A549 (cell line): ENCODE results near the gene TCN2. TPM values are rescaled to one million over a fixed set of nuclear protein-coding genes. Genes with fewer than 3 reads are reported as not detected.
"Not testable (repeated sequence)": the region's sequence is repeated elsewhere in the genome, so short reads cannot be mapped to it uniquely, and the experiment has no call there.

Experiments
- ATAC-seq, 2 experiments: fragments of 200-7000 bp in 1 of 2; fragments of >200 bp in 1 of 2; cut with Nextera tagmentation in 1 of 2; cut with Tn5 transposase in 1 of 2; 3 replicates each; pipeline versions ENCODE4 v1.8.0 to v1.9.1; 2018 to 2020; ENCODE audit warnings: mild to moderate bottlenecking in 1 of 2, moderate library complexity in 1 of 2
- CTCF ChIA-PET: fragments of 300-600 bp; sonication (Branson Sonifier 250); formaldehyde crosslinking; extraction: SDS; loops from one replicate; lab custom pipeline; 2021; ENCODE audit warnings: antibody characterized with exemption, inconsistent platforms; lab: Yijun Ruan, JAX
- POLR2A ChIA-PET: fragments of 350-600 bp; formaldehyde crosslinking; extraction: SDS; loops from one replicate; lab custom pipeline; 2021; ENCODE audit warnings: antibody characterized with exemption, inconsistent platforms; lab: Yijun Ruan, JAX
- DNase-seq, 2 experiments: peaks; one replicate each; pipeline versions ENCODE4 v3.0.0 to v3.0.0-alpha.2; 2011 to 2016; ENCODE audit warnings: low read depth in 1 of 2, low spot score in 1 of 2
- FAIRE-seq: peaks from 2 replicates; lab custom pipeline; 2011; peaks lifted over from hg19 to GRCh38; lab: Jason Lieb, UNC
- H3K27ac ChIP-seq, 2 experiments: fragments of >200 bp; sonication (Bioruptor Twin); formaldehyde crosslinking; 3 replicates each; pipeline ENCODE4 v1.5.1; 2016 to 2017
- H3K4me1 ChIP-seq: fragments of >200 bp; sonication (Bioruptor Twin); formaldehyde crosslinking; 3 replicates; pipeline ENCODE4 v1.6.1; 2016
- H3K4me2 ChIP-seq: fragments of >200 bp; sonication (Bioruptor Twin); formaldehyde crosslinking; 3 replicates; pipeline ENCODE4 v1.6.1; 2016
- H3K4me3 ChIP-seq: fragments of >200 bp; sonication (Bioruptor Twin); formaldehyde crosslinking; 3 replicates; pipeline ENCODE4 v1.5.1; 2016
- H3K9me3 ChIP-seq: fragments of >200 bp; sonication (Bioruptor Twin); formaldehyde crosslinking; 3 replicates; pipeline ENCODE4 v1.6.1; 2016
- ATOH8 ChIP-seq: fragments of 250-450 bp; sonication (Bioruptor Pico); IDR thresholded peaks from 2 replicates; pipeline ENCODE4 v1.5.0; 2020; ENCODE audit warnings: low read depth, mild to moderate bottlenecking, moderate library complexity
- CBX2 ChIP-seq: fragments of 200-600 bp; sonication (generic); IDR thresholded peaks from 2 replicates; pipeline ENCODE4 v1.6.1; 2016; ENCODE audit warnings: low read depth, mild to moderate bottlenecking, borderline replicate concordance
- CEBPB ChIP-seq, 2 experiments: fragments of >200 bp in 1 of 2; sonication (Bioruptor Twin) in 1 of 2; formaldehyde crosslinking in 1 of 2; IDR thresholded peaks; 2 replicates each; pipeline ENCODE4 v1.6.1; 2012 to 2016
- EHMT2 ChIP-seq: fragments of 200-600 bp; sonication (generic); IDR thresholded peaks from 2 replicates; pipeline ENCODE4 v1.6.1; 2016; ENCODE audit warnings: antibody characterized with exemption, low read depth, mild to moderate bottlenecking, moderate library complexity
- EP300 ChIP-seq, 2 experiments: fragments of >200 bp; sonication (Bioruptor Twin); formaldehyde crosslinking; IDR thresholded peaks; 2 replicates in 1 of 2; 3 replicates in 1 of 2; pipeline ENCODE4 v1.6.1; 2016 to 2017
- FOSB ChIP-seq: fragments of 250-450 bp; sonication (Bioruptor Pico); IDR thresholded peaks from 2 replicates; pipeline ENCODE4 v1.5.0; 2020; ENCODE audit warnings: mild to moderate bottlenecking, moderate library complexity
- GATA3 ChIP-seq: IDR thresholded peaks from 2 replicates; pipeline ENCODE4 v1.6.1; 2012; ENCODE audit warnings: borderline replicate concordance
- HDAC2 ChIP-seq: fragments of 200-600 bp; sonication (generic); IDR thresholded peaks from 2 replicates; pipeline ENCODE4 v1.6.1; 2016
- HOXB5 ChIP-seq: fragments of 250-450 bp; sonication (Bioruptor Pico); IDR thresholded peaks from 2 replicates; pipeline ENCODE4 v1.5.0; 2020; ENCODE audit warnings: mild to moderate bottlenecking, moderate library complexity
- JUNB ChIP-seq: fragments of >200 bp; sonication (Bioruptor Twin); formaldehyde crosslinking; IDR thresholded peaks from 2 replicates; pipeline ENCODE4 v1.6.1; 2016
- KDM5A ChIP-seq: fragments of 200-600 bp; sonication (generic); IDR thresholded peaks from 2 replicates; pipeline ENCODE4 v1.6.1; 2016; ENCODE audit warnings: antibody characterized with exemption, mild to moderate bottlenecking
- NPAS2 ChIP-seq: fragments of 250-450 bp; sonication (Bioruptor Pico); IDR thresholded peaks from 2 replicates; pipeline ENCODE4 v1.8.0; 2022; ENCODE audit warnings: mild to moderate bottlenecking, moderate library complexity, borderline replicate concordance
- POLR2AphosphoS2 ChIP-seq: conservative IDR thresholded peaks from 2 replicates; pipeline ENCODE4 v1.6.1; 2012; ENCODE audit warnings: low read length, improper control_type of control experiment, inconsistent platforms
- RFX5 ChIP-seq: fragments of 450-650 bp; IDR thresholded peaks from 2 replicates; pipeline ENCODE4 v1.7.1; 2014; ENCODE audit warnings: antibody characterized with exemption, mild to moderate bottlenecking, moderate library complexity
- SREBF2 ChIP-seq: fragments of 450-650 bp; IDR thresholded peaks from 2 replicates; pipeline ENCODE4 v1.6.1; 2014; ENCODE audit warnings: mild to moderate bottlenecking, moderate library complexity
- USF2 ChIP-seq: fragments of 450-650 bp; IDR thresholded peaks from 2 replicates; pipeline ENCODE4 v1.6.1; 2014; ENCODE audit warnings: antibody characterized with exemption
- ZFP36 ChIP-seq: fragments of 450-650 bp; IDR thresholded peaks from 2 replicates; pipeline ENCODE4 v1.6.1; 2014; ENCODE audit warnings: borderline replicate concordance; ENCODE audit not compliant: partially characterized antibody
- WGBS: methylation state at CpG from one replicate; pipeline ENCODE4 v1.1.6; 2017; ENCODE audit errors: missing lambda C conversion rate; 5-methylcytosine and 5-hydroxymethylcytosine counted together
- polyA plus RNA-seq, 4 experiments: library from polyadenylated mRNA; depleted of rRNA in 3 of 4; stranded (reverse); fragments of >200 nt; fragmentation: RNase III in 1 of 4; extraction: RNeasy Plus Mini Kit Qiagen cat#74134 plus additional on column Dnase treatment in 1 of 4; gene quantifications; 2 replicates in 3 of 4; 3 replicates in 1 of 4; pipeline ENCODE4 v1.2.3, GENCODE V29; 2011 to 2017
- TF ChIP-seq, protein P1 (sequence below): IDR thresholded peaks from 2 replicates; pipeline ENCODE4 v1.6.1; 2012

TCN2 gene
- polyA plus RNA-seq, 2 of the 4 experiments (the other 2 are of a cell fraction) = 3.9 to 4.3 TPM

DNA sequence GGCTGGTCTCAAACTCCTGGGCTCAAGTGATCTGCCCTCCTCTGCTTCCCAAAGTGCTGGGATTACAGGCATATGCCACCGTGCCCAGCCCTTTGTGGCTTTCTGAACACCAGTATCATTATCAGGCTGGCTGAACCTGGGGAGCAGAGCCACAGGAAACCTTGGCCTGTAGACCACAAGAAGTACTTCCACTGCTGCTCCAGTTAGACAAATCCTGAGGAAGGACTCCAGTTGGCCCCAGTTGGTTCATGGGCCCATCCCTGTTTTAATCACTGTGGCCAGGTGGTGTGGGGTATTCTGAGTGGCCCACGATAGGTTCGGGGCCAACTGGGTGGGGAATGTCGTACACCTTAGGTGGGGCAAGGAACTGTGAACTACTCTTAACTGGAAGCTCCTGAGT is 66.2 kb downstream of the TCN2 start:
- H3K4me1 ChIP-seq = peaks cover 3% of the 10 kb centered on the region; the same call in 1 of the 3 replicates
- ATAC-seq = no peak
- no peaks in the 10 kb centered on the region for H3K9me3 ChIP-seq
- ChIA-PET POLR2A (no interaction called here), CTCF (interaction anchor here (2.0 kb wide), 1 partner anchor 82 kb away, joined by 5 read pairs; no protein-coding TSS in a partner anchor)
- TF ChIP-seq EHMT2 (no peak), GATA3 (no peak), KDM5A (no peak), SREBF2 (no peak), JUNB (no peak), ATOH8 (CRISPR knock-in tag) (no peak), RFX5 (no peak), USF2 (no peak), EP300 (IDR thresholded peaks at IDR 0.05) (no peak), POLR2AphosphoS2 (no peak), HDAC2 (no peak), CBX2 (no peak), HOXB5 (CRISPR knock-in tag) (no peak)
- TF ChIP-seq, protein P1, sequence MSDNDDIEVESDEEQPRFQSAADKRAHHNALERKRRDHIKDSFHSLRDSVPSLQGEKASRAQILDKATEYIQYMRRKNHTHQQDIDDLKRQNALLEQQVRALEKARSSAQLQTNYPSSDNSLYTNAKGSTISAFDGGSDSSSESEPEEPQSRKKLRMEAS = no peak
- H3K4me3 ChIP-seq = no peak overlapping the region
- no peak for FAIRE-seq
- WGBS = 88% methylated on average over 4 of the region's 4 CpGs
- DNase-seq = no peak
- no peak overlapping the region for H3K4me2 ChIP-seq
- no peak overlapping the region for H3K27ac ChIP-seq

DNA sequence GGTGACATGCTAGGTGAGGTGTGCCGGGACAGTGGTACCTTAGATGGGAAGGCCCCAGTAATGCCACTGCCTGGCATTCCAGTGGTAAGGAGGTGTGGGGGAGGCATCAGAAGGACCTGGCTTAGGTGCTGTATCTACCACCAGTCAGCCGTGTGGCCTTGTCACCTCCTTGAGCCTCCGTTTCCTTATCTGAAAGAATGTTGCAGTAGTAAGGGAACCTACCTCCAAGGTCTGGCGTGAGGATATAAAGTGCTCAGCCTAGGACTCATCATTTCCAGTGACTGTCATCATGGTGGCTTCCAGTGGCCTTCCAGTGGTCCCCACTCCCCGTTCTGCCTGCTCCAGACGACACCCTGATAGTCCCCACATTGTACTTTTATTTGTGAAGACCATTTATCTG is 67.5 kb downstream of the TCN2 start:
- Histone ChIP-seq H3K4me1 (no peaks in the 10 kb centered on the region), H3K4me2 (no peak overlapping the region), H3K27ac (no peak overlapping the region), H3K9me3 (no peaks in the 10 kb centered on the region), H3K4me3 (no peak overlapping the region)
- no peak for ATAC-seq
- WGBS = 88% methylated on average over 6 of the region's 6 CpGs
- no peak for DNase-seq
- ChIA-PET CTCF (interaction anchor here (2.0 kb wide), 1 partner anchor 81 kb away, joined by 5 read pairs; no protein-coding TSS in a partner anchor), POLR2A (no interaction called here)
- TF ChIP-seq GATA3 (no peak), EHMT2 (no peak), SREBF2 (no peak), CBX2 (no peak), CEBPB (IDR thresholded peaks at IDR 0.05) (no peak), FOSB (CRISPR knock-in tag) (no peak), ZFP36 (no peak), NPAS2 (CRISPR knock-in tag) (no peak), JUNB (no peak)
- no peak for FAIRE-seq

DNA sequence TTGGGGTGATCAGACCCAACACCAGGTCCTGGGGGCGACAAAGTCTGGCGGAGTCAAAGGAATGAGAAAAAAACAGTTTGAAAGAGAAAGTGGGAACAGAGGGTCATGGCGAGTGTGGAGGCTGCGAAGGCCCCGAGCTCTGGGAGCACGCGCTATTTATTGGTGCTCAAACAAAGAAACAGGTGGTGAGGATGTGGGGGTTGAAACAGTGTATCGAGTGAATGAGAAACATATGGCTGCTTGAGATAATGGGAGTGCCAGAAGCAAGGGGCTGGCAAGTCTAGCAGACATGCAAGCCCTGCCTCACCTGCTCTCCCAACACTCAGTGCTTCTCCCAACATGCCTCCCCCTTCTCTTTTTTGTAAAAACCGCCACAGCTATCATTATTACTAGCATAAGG is 68.5 kb downstream of the TCN2 start:
- no peak overlapping the region for H3K4me2 ChIP-seq
- FAIRE-seq (no peak), ATAC-seq (no peak)
- no peak for TF ChIP-seq HOXB5 (CRISPR knock-in tag)
- TF ChIP-seq, all 56 proteins: peak for 0
- Histone ChIP-seq H3K4me3 (no peak overlapping the region), H3K4me1 (no peaks in the 10 kb centered on the region), H3K27ac (no peak overlapping the region), H3K9me3 (no peaks in the 10 kb centered on the region)
- 85% methylated on average over 9 of the region's 9 CpGs for WGBS
- CTCF ChIA-PET = interaction anchor here (0.5 kb wide), 1 partner anchor 219 kb away, joined by 3 read pairs; no protein-coding TSS in a partner anchor
- POLR2A ChIA-PET = no interaction called here
- DNase-seq = no peak

DNA sequence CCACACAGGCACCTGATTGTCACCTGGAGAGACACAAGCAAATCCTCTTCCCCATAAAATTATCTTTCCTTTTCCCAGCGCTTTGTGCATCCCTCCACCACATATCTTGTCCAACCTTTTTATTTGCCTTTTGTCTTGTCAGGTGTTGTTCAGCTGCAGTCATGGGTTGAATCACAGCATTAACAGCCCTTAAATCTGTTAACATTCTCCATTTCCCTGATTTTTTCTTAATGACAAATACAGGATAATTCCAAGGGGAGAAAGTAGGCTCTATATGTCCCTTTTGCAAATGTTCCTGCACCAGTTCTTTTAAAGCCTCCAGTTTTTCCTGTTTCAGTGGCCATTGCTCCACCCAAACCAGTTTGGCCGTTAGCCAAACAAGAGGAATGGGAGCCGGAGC is 69.6 kb downstream of the TCN2 start:
- H3K27ac ChIP-seq, H3K9me3 ChIP-seq, H3K4me3 ChIP-seq, DNase-seq, CTCF ChIA-PET, POLR2A ChIA-PET, H3K4me2 ChIP-seq, FAIRE-seq, ATAC-seq, H3K4me1 ChIP-seq: not testable (repeated sequence)
- WGBS = 64% methylated on average over 3 of the region's 3 CpGs

Other genes starting within 250 kb of the TCN2 start
- 16.4 and 19.0 TPM in 2 replicates for gene RNF215, start 219.8 kb upstream of the TCN2 start, polyA plus RNA-seq (2011; rRNA removed)
- gene RNF215, start 219.8 kb upstream of the TCN2 start, polyA plus RNA-seq (2017; fragmentation: RNase III; extraction: RNeasy Plus Mini Kit Qiagen cat#74134 plus additional on column Dnase treatment) = 18.4 to 23.5 TPM (median 19.5 TPM) in 3 replicates
- gene SEC14L2, start 210.2 kb upstream of the TCN2 start, polyA plus RNA-seq (2011; rRNA removed) = 12.5 and 12.8 TPM in 2 replicates
- gene SEC14L2, start 210.2 kb upstream of the TCN2 start, polyA plus RNA-seq (2017; fragmentation: RNase III; extraction: RNeasy Plus Mini Kit Qiagen cat#74134 plus additional on column Dnase treatment) = 15.2 to 21.8 TPM (median 17.2 TPM) in 3 replicates
- 23.8 and 24.9 TPM in 2 replicates for gene MTFP1, start 181.4 kb upstream of the TCN2 start, polyA plus RNA-seq (2011; rRNA removed)
- 50.3 to 52.5 TPM (median 52.0 TPM) in 3 replicates for gene MTFP1, start 181.4 kb upstream of the TCN2 start, polyA plus RNA-seq (2017; fragmentation: RNase III; extraction: RNeasy Plus Mini Kit Qiagen cat#74134 plus additional on column Dnase treatment)
- gene SEC14L3, start 135.2 kb upstream of the TCN2 start, polyA plus RNA-seq (2011; rRNA removed) = 0.05 TPM in 1 of 2 replicates, not detected in the other
- gene SEC14L3, start 135.2 kb upstream of the TCN2 start, polyA plus RNA-seq (2017; fragmentation: RNase III; extraction: RNeasy Plus Mini Kit Qiagen cat#74134 plus additional on column Dnase treatment) = 0.04 TPM in 1 of 3 replicates, not detected in the others
- gene SEC14L4, start 101.5 kb upstream of the TCN2 start, polyA plus RNA-seq (2011; rRNA removed) = 6.7 and 8.8 TPM in 2 replicates
- 7.7 to 10.0 TPM (median 9.3 TPM) in 3 replicates for gene SEC14L4, start 101.5 kb upstream of the TCN2 start, polyA plus RNA-seq (2017; fragmentation: RNase III; extraction: RNeasy Plus Mini Kit Qiagen cat#74134 plus additional on column Dnase treatment)
- gene SEC14L6, start 60.4 kb upstream of the TCN2 start, polyA plus RNA-seq (2011; rRNA removed) = not detected in 2 replicates
- gene SEC14L6, start 60.4 kb upstream of the TCN2 start, polyA plus RNA-seq (2017; fragmentation: RNase III; extraction: RNeasy Plus Mini Kit Qiagen cat#74134 plus additional on column Dnase treatment) = not detected in 3 replicates
- 8.7 and 10.8 TPM in 2 replicates for gene GAL3ST1, start 32.5 kb upstream of the TCN2 start, polyA plus RNA-seq (2011; rRNA removed)
- gene GAL3ST1, start 32.5 kb upstream of the TCN2 start, polyA plus RNA-seq (2017; fragmentation: RNase III; extraction: RNeasy Plus Mini Kit Qiagen cat#74134 plus additional on column Dnase treatment) = 10.4 to 14.0 TPM (median 12.5 TPM) in 3 replicates
- 107 and 131 TPM in 2 replicates for gene PES1, start 15.3 kb upstream of the TCN2 start, polyA plus RNA-seq (2011; rRNA removed)
- gene PES1, start 15.3 kb upstream of the TCN2 start, polyA plus RNA-seq (2017; fragmentation: RNase III; extraction: RNeasy Plus Mini Kit Qiagen cat#74134 plus additional on column Dnase treatment) = 111 to 116 TPM (median 111 TPM) in 3 replicates
- 1.9 and 2.0 TPM in 2 replicates for gene SLC35E4, start 28.6 kb downstream of the TCN2 start, polyA plus RNA-seq (2011; rRNA removed)
- 3.0 to 3.3 TPM (median 3.3 TPM) in 3 replicates for gene SLC35E4, start 28.6 kb downstream of the TCN2 start, polyA plus RNA-seq (2017; fragmentation: RNase III; extraction: RNeasy Plus Mini Kit Qiagen cat#74134 plus additional on column Dnase treatment)
- 7.2 and 8.4 TPM in 2 replicates for gene DUSP18, start 60.7 kb downstream of the TCN2 start, polyA plus RNA-seq (2011; rRNA removed)
- 3.4 to 3.8 TPM (median 3.7 TPM) in 3 replicates for gene DUSP18, start 60.7 kb downstream of the TCN2 start, polyA plus RNA-seq (2017; fragmentation: RNase III; extraction: RNeasy Plus Mini Kit Qiagen cat#74134 plus additional on column Dnase treatment)
- 4.8 and 6.0 TPM in 2 replicates for gene OSBP2, start 87.7 kb downstream of the TCN2 start, polyA plus RNA-seq (2011; rRNA removed)
- 2.7 to 4.7 TPM (median 3.9 TPM) in 3 replicates for gene OSBP2, start 87.7 kb downstream of the TCN2 start, polyA plus RNA-seq (2017; fragmentation: RNase III; extraction: RNeasy Plus Mini Kit Qiagen cat#74134 plus additional on column Dnase treatment)